CD4-positive, alpha-beta memory T cell (primary cell): ENCODE data around the gene AVPR1B. TPM values are rescaled to one million over a fixed set of nuclear protein-coding genes. Genes with fewer than 3 reads are reported as not detected.

Source experiments
- CTCF ChIA-PET: fragments of 350-600 bp; sonication (Branson Sonifier 250); formaldehyde crosslinking; loops from one replicate; lab custom pipeline; 2021; ENCODE audit warnings: inconsistent platforms; ENCODE audit not compliant: partially characterized antibody; lab: Charles Lee
- POLR2A ChIA-PET: fragments of 350-600 bp; sonication (Branson Sonifier 250); formaldehyde crosslinking; loops from one replicate; lab custom pipeline; 2021; ENCODE audit not compliant: partially characterized antibody; lab: Charles Lee
- DNase-seq, 5 donors: peaks; one replicate each; pipeline versions ENCODE4 v3.0.0 to v3.0.0-alpha.2; 2020 to 2022; ENCODE audit warnings: mixed read lengths in 1 of 5
- H3K27ac ChIP-seq: one replicate; pipeline ENCODE4 v1.7.0; 2013; ENCODE audit warnings: low read depth, low read length
- H3K27me3 ChIP-seq: 2 replicates; pipeline ENCODE4 v1.7.0; 2013; ENCODE audit warnings: mild to moderate bottlenecking, low read length, moderate library complexity; ENCODE audit not compliant: insufficient read depth
- H3K36me3 ChIP-seq: 2 replicates; pipeline ENCODE4 v1.7.0; 2013; ENCODE audit warnings: mild to moderate bottlenecking, low read length, moderate library complexity; ENCODE audit not compliant: insufficient read depth
- H3K4me1 ChIP-seq: 2 replicates; pipeline ENCODE4 v1.7.0; 2013; ENCODE audit warnings: mild to moderate bottlenecking, low read length, moderate library complexity; ENCODE audit not compliant: insufficient read depth
- H3K4me3 ChIP-seq, 2 donors: one replicate each; pipeline ENCODE4 v1.7.0; 2013; ENCODE audit warnings: low read length in 2 of 2, mild to moderate bottlenecking in 1 of 2
- H3K9me3 ChIP-seq, 2 donors: one replicate each; pipeline ENCODE4 v1.7.0; 2013; ENCODE audit warnings: low read length in 2 of 2, control low read depth in 1 of 2; ENCODE audit not compliant: control insufficient read depth in 1 of 2
- H3K27ac Mint-ChIP-seq, 7 donors: one replicate each; pipeline ENCODE4 v1.8.0; 2020 to 2021; ENCODE audit warnings: mixed read lengths in 7 of 7, mild to moderate bottlenecking in 6 of 7, inconsistent platforms in 3 of 7, moderate library complexity in 3 of 7
- H3K27me3 Mint-ChIP-seq, 2 donors: one replicate each; pipeline ENCODE4 v1.8.0; 2020 to 2021; ENCODE audit warnings: mixed read lengths in 2 of 2
- H3K36me3 Mint-ChIP-seq, 2 donors: one replicate each; pipeline ENCODE4 v1.8.0; 2020 to 2021; ENCODE audit warnings: mixed read lengths in 2 of 2, inconsistent platforms in 1 of 2, mild to moderate bottlenecking in 1 of 2
- H3K4me1 Mint-ChIP-seq, 4 donors: one replicate each; pipeline ENCODE4 v1.8.0; 2020 to 2021; ENCODE audit warnings: mixed read lengths in 4 of 4, mild to moderate bottlenecking in 1 of 4
- H3K4me3 Mint-ChIP-seq, 8 donors: one replicate each; pipeline ENCODE4 v1.8.0; 2020 to 2021; ENCODE audit warnings: mixed read lengths in 8 of 8, mild to moderate bottlenecking in 7 of 8, moderate library complexity in 6 of 8, inconsistent platforms in 3 of 8
- H3K9me3 Mint-ChIP-seq, 8 donors: one replicate each; pipeline ENCODE4 v1.8.0; 2020 to 2021; ENCODE audit warnings: mixed read lengths in 8 of 8, mild to moderate bottlenecking in 5 of 8, inconsistent platforms in 3 of 8, moderate library complexity in 1 of 8
- intact Hi-C: fragments of 100-400 bp; cut with micrococcal nuclease; formaldehyde crosslinking; loops from one replicate; pipeline ENCODE4 v1.15.1; 2023
- polyA plus RNA-seq, 2 donors: library from polyadenylated mRNA; unstranded; fragments of 300-500 nt; fragmentation: Illumina TruSeq; gene quantifications; one replicate each; pipeline ENCODE4 v1.2.3, GENCODE V29; 2021
- total RNA-seq, 2 experiments: library from RNA; stranded (reverse); gene quantifications; one replicate each; pipeline ENCODE4 v1.2.3, GENCODE V29; 2021

AVPR1B gene
- total and polyA plus RNA-seq, 4 experiments from 2014 or later, result not detected

- Histone ChIP-seq H3K4me1 (no peaks in the 10 kb centered on the region), H3K36me3 (no peaks in the 10 kb centered on the region), H3K27me3 (no peaks in the 10 kb centered on the region), H3K4me3 (no peak overlapping the region), H3K9me3 (no peaks in the 10 kb centered on the region), H3K27ac (no peak overlapping the region)
- CTCF ChIA-PET, result interaction anchor here (1.7 kb wide), 1 partner anchor 70 kb away, joined by 4 read pairs; no protein-coding TSS in a partner anchor
- peaks cover 17 to 18% of the 10 kb centered on the region in 2 donors for H3K27me3 Mint-ChIP-seq
- POLR2A ChIA-PET, result no interaction called here
- intact Hi-C loops, result no loop called here
- H3K4me1 Mint-ChIP-seq, result peaks cover 3 to 5% (median 4%) of the 10 kb centered on the region in 4 donors
- H3K36me3 Mint-ChIP-seq, result no peaks in the 10 kb centered on the region
- no peak overlapping the region for H3K4me3 Mint-ChIP-seq
- H3K27ac Mint-ChIP-seq, result no peak overlapping the region
- no peaks in the 10 kb centered on the region for H3K9me3 Mint-ChIP-seq
- DNase-seq, result no peak
Observed at GRCh38 chr1:206100226-206100815, 16.9 kb downstream of the AVPR1B start.

- H3K4me1 ChIP-seq, result no peaks in the 10 kb centered on the region
- CTCF ChIA-PET, result interaction anchor here (0.7 to 2.1 kb wide), 4 partner anchors 9 to 121 kb away, joined by 3 to 5 read pairs (median 3); no protein-coding TSS in a partner anchor
- no peak overlapping the region for H3K27ac ChIP-seq
Observed at GRCh38 chr1:206098242-206098919, 18.8 kb downstream of the AVPR1B start.

GRCh38 chr1:206097381-206097780 lies 19.8 kb downstream of the AVPR1B start:
- Histone ChIP-seq H3K4me3 (no peak overlapping the region), H3K9me3 (no peaks in the 10 kb centered on the region), H3K27ac (no peak overlapping the region), H3K27me3 (no peaks in the 10 kb centered on the region), H3K4me1 (no peaks in the 10 kb centered on the region), H3K36me3 (no peaks in the 10 kb centered on the region)
- Mint-ChIP-seq H3K36me3 (no peaks in the 10 kb centered on the region), H3K9me3 (no peaks in the 10 kb centered on the region), H3K4me3 (no peak overlapping the region), H3K4me1 (no peaks in the 10 kb centered on the region), H3K27me3 (peaks cover 16 to 25% of the 10 kb centered on the region in 2 donors), H3K27ac (no peak overlapping the region)
- DNase-seq, result no peak
- intact Hi-C loops, result no loop called here
- ChIA-PET POLR2A (no interaction called here), CTCF (interaction anchor here (0.9 to 2.1 kb wide), 6 partner anchors 9 to 120 kb away, joined by 3 to 7 read pairs (median 3); no protein-coding TSS in a partner anchor)

More at GRCh38 chr1:206098242-206098919, 18.8 kb downstream of the AVPR1B start:
- no peak for DNase-seq
- Mint-ChIP-seq H3K27me3 (peaks cover 17 to 25% of the 10 kb centered on the region in 2 donors), H3K9me3 (no peaks in the 10 kb centered on the region), H3K36me3 (no peaks in the 10 kb centered on the region), H3K4me3 (no peak overlapping the region), H3K4me1 (no peaks in the 10 kb centered on the region), H3K27ac (no peak overlapping the region)
- no peak overlapping the region for H3K4me3 ChIP-seq
- no peaks in the 10 kb centered on the region for H3K27me3 ChIP-seq
- no peaks in the 10 kb centered on the region for H3K36me3 ChIP-seq
- POLR2A ChIA-PET, result no interaction called here
- intact Hi-C loops, result no loop called here
- no peaks in the 10 kb centered on the region for H3K9me3 ChIP-seq

- Histone ChIP-seq H3K4me1 (no peaks in the 10 kb centered on the region), H3K27me3 (no peaks in the 10 kb centered on the region), H3K27ac (no peak overlapping the region), H3K4me3 (no peak overlapping the region), H3K9me3 (no peaks in the 10 kb centered on the region), H3K36me3 (no peaks in the 10 kb centered on the region)
- peaks cover 7 to 23% of the 10 kb centered on the region in 2 donors for H3K27me3 Mint-ChIP-seq
- ChIA-PET CTCF (interaction anchor here (2.7 kb wide), 1 partner anchor 12 kb away, joined by 15 read pairs; no protein-coding TSS in a partner anchor), POLR2A (no interaction called here)
- no peak overlapping the region for H3K4me3 Mint-ChIP-seq
- intact Hi-C loops, result no loop called here
- no peaks in the 10 kb centered on the region for H3K36me3 Mint-ChIP-seq
- H3K27ac Mint-ChIP-seq, result no peak overlapping the region
- H3K4me1 Mint-ChIP-seq, result no peaks in the 10 kb centered on the region
- no peaks in the 10 kb centered on the region for H3K9me3 Mint-ChIP-seq
- no peak for DNase-seq
Observed at GRCh38 chr1:206094024-206094423, 23.2 kb downstream of the AVPR1B start.

- intact Hi-C loops, result no loop called here
- POLR2A ChIA-PET, result no interaction called here
- H3K9me3 ChIP-seq, result no peaks in the 10 kb centered on the region
- no peaks in the 10 kb centered on the region for H3K4me1 Mint-ChIP-seq
- H3K9me3 Mint-ChIP-seq, result no peaks in the 10 kb centered on the region
- no peak overlapping the region for H3K27ac ChIP-seq
- no peaks in the 10 kb centered on the region for H3K36me3 Mint-ChIP-seq
- no peaks in the 10 kb centered on the region for H3K4me1 ChIP-seq
- H3K27me3 ChIP-seq, result no peaks in the 10 kb centered on the region
- H3K36me3 ChIP-seq, result no peaks in the 10 kb centered on the region
- H3K27ac Mint-ChIP-seq, result no peak overlapping the region
- CTCF ChIA-PET, result interaction anchor here (0.6 to 2.1 kb wide), 5 partner anchors 10 to 59 kb away, joined by 3 to 6 read pairs (median 3); no protein-coding TSS in a partner anchor
- H3K4me3 Mint-ChIP-seq, result no peak overlapping the region
- H3K4me3 ChIP-seq, result no peak overlapping the region
- no peak for DNase-seq
- H3K27me3 Mint-ChIP-seq, result peaks cover under 1 to 2% of the 10 kb centered on the region in 2 donors
Observed at GRCh38 chr1:206089341-206089740, 27.8 kb downstream of the AVPR1B start.

GRCh38 chr1:206087091-206087490 lies 30.1 kb downstream of the AVPR1B start:
- Histone ChIP-seq H3K36me3 (no peaks in the 10 kb centered on the region), H3K4me3 (no peak overlapping the region), H3K27ac (no peak overlapping the region), H3K9me3 (no peaks in the 10 kb centered on the region), H3K27me3 (no peaks in the 10 kb centered on the region), H3K4me1 (no peaks in the 10 kb centered on the region)
- Mint-ChIP-seq H3K36me3 (no peaks in the 10 kb centered on the region), H3K27ac (no peak overlapping the region), H3K4me3 (no peak overlapping the region), H3K27me3 (peaks cover 0 to 2% of the 10 kb centered on the region in 2 donors), H3K9me3 (no peaks in the 10 kb centered on the region), H3K4me1 (no peaks in the 10 kb centered on the region)
- no peak for DNase-seq
- CTCF ChIA-PET, result interaction anchor here (0.9 kb wide), 1 partner anchor 10 kb away, joined by 3 read pairs; no protein-coding TSS in a partner anchor
- intact Hi-C loops, result no loop called here
- POLR2A ChIA-PET, result no interaction called here

- H3K9me3 Mint-ChIP-seq, result no peaks in the 10 kb centered on the region
- H3K4me1 ChIP-seq, result peaks cover 19% of the 10 kb centered on the region
- no peaks in the 10 kb centered on the region for H3K36me3 Mint-ChIP-seq
- intact Hi-C loops, result no loop called here
- ChIA-PET POLR2A (no interaction called here), CTCF (interaction anchor here (2.6 kb wide), 1 partner anchor 23 kb away, joined by 10 read pairs; no protein-coding TSS in a partner anchor)
- no peak overlapping the region for H3K4me3 Mint-ChIP-seq
- no peaks in the 10 kb centered on the region for H3K27me3 Mint-ChIP-seq
- no peaks in the 10 kb centered on the region for H3K9me3 ChIP-seq
- DNase-seq, result no peak
- H3K4me1 Mint-ChIP-seq, result peaks cover 14 to 19% (median 16%) of the 10 kb centered on the region in 4 donors
- no peak overlapping the region for H3K27ac ChIP-seq
- H3K4me3 ChIP-seq, result no peak overlapping the region
- H3K36me3 ChIP-seq, result no peaks in the 10 kb centered on the region
- no peaks in the 10 kb centered on the region for H3K27me3 ChIP-seq
- H3K27ac Mint-ChIP-seq, result no peak overlapping the region
Observed at GRCh38 chr1:206083750-206084149, 33.4 kb downstream of the AVPR1B start.
